ENCODE results near the gene INPP5F.

Gene INPP5F

GRCh38 chr10:119807960-119808697 is 82.3 kb downstream of the INPP5F start:
- H3K79me1 ChIP-seq (ENCODE audit: low read depth, low read length): no peaks in the 10 kb centered on the region
- no peak for DNase-seq (ENCODE audit: low spot score)
- H2BK120ac ChIP-seq (ENCODE audit: low read depth, low read length): no peak overlapping the region

GRCh38 chr10:119811122-119811521 is 85.3 kb downstream of the INPP5F start:
- H2BK5ac ChIP-seq (ENCODE audit: low read length): no peak overlapping the region
- WGBS, 2 donors (ENCODE audit: extremely low coverage in 2 of 2, insufficient read length in 2 of 2, insufficient replicate concordance in 1 of 2): no CpG with 5 or more reads among the region's 4 CpGs
- no peak for DNase-seq (ENCODE audit: low spot score)
- no peak overlapping the region for H2BK12ac ChIP-seq (ENCODE audit: low read length)
- H2AK5ac ChIP-seq (ENCODE audit: low read depth, low read length): no peak overlapping the region
- no peak overlapping the region for H3K14ac ChIP-seq (ENCODE audit: low read length)
- no peak overlapping the region for H3K4me3 ChIP-seq (ENCODE audit: low read length in 2 of 2)
- no peak overlapping the region for H4K91ac ChIP-seq (ENCODE audit: low read depth, low read length, poor library complexity)
- no peaks in the 10 kb centered on the region for H3K4me1 ChIP-seq (ENCODE audit: control insufficient read depth in 2 of 2, insufficient read depth in 1 of 2, low read depth in 1 of 2, low read length in 2 of 2)
- H2BK120ac ChIP-seq (ENCODE audit: low read depth, low read length): no peak overlapping the region
- H3K9me3 ChIP-seq (replicated peaks in 1 of 2; ENCODE audit: control insufficient read depth in 2 of 2, insufficient read depth in 1 of 2, low read depth in 1 of 2, low read length in 2 of 2): no peaks in the 10 kb centered on the region
- no peak overlapping the region for H3K23ac ChIP-seq (ENCODE audit: low read depth, low read length, poor library complexity)
- no peak overlapping the region for H4K8ac ChIP-seq (ENCODE audit: low read depth, low read length)
- H3K4ac ChIP-seq (ENCODE audit: low read length): no peak overlapping the region
- no peak overlapping the region for H3K9ac ChIP-seq (ENCODE audit: low read depth, low read length, poor library complexity)
- no peak overlapping the region for H3K18ac ChIP-seq (ENCODE audit: low read length)
- H3K27ac ChIP-seq (replicated peaks; ENCODE audit: low read length): no peak overlapping the region
- H3K4me2 ChIP-seq (ENCODE audit: insufficient read depth, low read length, poor library complexity, severe bottlenecking): no peak overlapping the region
- H3K36me3 ChIP-seq (replicated peaks in 1 of 2; ENCODE audit: control insufficient read depth in 2 of 2, insufficient read depth in 2 of 2, low read length in 2 of 2): peaks cover 4 to 90% of the 10 kb centered on the region in 2 donors
- H2AFZ ChIP-seq (ENCODE audit: low read length): no peak overlapping the region
- no peaks in the 10 kb centered on the region for H3K79me1 ChIP-seq (ENCODE audit: low read depth, low read length)
- H2BK15ac ChIP-seq (ENCODE audit: low read length): no peak overlapping the region
- H3K27me3 ChIP-seq (ENCODE audit: control insufficient read depth in 3 of 3, insufficient read depth in 3 of 3, low read depth in 1 of 3, low read length in 3 of 3): no peaks in the 10 kb centered on the region

More at GRCh38 chr10:119807960-119808697, 82.3 kb downstream of the INPP5F start:
- Histone ChIP-seq H2AFZ (ENCODE audit: low read length) (no peak overlapping the region), H2BK5ac (ENCODE audit: low read length) (no peak overlapping the region), H3K4me3 (ENCODE audit: low read length in 2 of 2) (no peak overlapping the region), H3K18ac (ENCODE audit: low read length) (no peak overlapping the region), H3K9ac (ENCODE audit: low read depth, low read length, poor library complexity) (no peak overlapping the region), H3K36me3 (replicated peaks in 1 of 2; ENCODE audit: control insufficient read depth in 2 of 2, insufficient read depth in 2 of 2, low read length in 2 of 2) (peaks cover 6 to 96% of the 10 kb centered on the region in 2 donors), H3K27me3 (ENCODE audit: control insufficient read depth in 3 of 3, insufficient read depth in 3 of 3, low read depth in 1 of 3, low read length in 3 of 3) (no peaks in the 10 kb centered on the region), H4K91ac (ENCODE audit: low read depth, low read length, poor library complexity) (no peak overlapping the region), H3K9me3 (replicated peaks in 1 of 2; ENCODE audit: control insufficient read depth in 2 of 2, insufficient read depth in 1 of 2, low read depth in 1 of 2, low read length in 2 of 2) (no peaks in the 10 kb centered on the region), H2AK5ac (ENCODE audit: low read depth, low read length) (no peak overlapping the region), H3K23ac (ENCODE audit: low read depth, low read length, poor library complexity) (no peak overlapping the region), H2BK15ac (ENCODE audit: low read length) (no peak overlapping the region), H3K4ac (ENCODE audit: low read length) (no peak overlapping the region), H3K14ac (ENCODE audit: low read length) (no peak overlapping the region), H2BK12ac (ENCODE audit: low read length) (no peak overlapping the region), H4K8ac (ENCODE audit: low read depth, low read length) (no peak overlapping the region), H3K4me1 (ENCODE audit: control insufficient read depth in 2 of 2, insufficient read depth in 1 of 2, low read depth in 1 of 2, low read length in 2 of 2) (peaks cover 0 to 3% of the 10 kb centered on the region in 2 donors), H3K27ac (replicated peaks; ENCODE audit: low read length) (no peak overlapping the region), H3K4me2 (ENCODE audit: insufficient read depth, low read length, poor library complexity, severe bottlenecking) (no peak overlapping the region)
- no CpG with 5 or more reads among the region's 3 CpGs for WGBS, 2 donors (ENCODE audit: extremely low coverage in 2 of 2, insufficient read length in 2 of 2, insufficient replicate concordance in 1 of 2)

- H3K9ac ChIP-seq (ENCODE audit: low read depth, low read length, poor library complexity): no peak overlapping the region
- H4K91ac ChIP-seq (ENCODE audit: low read depth, low read length, poor library complexity): no peak overlapping the region
- H2BK120ac ChIP-seq (ENCODE audit: low read depth, low read length): no peak overlapping the region
- H2BK12ac ChIP-seq (ENCODE audit: low read length): no peak overlapping the region
- no peaks in the 10 kb centered on the region for H3K4me1 ChIP-seq (ENCODE audit: control insufficient read depth in 2 of 2, insufficient read depth in 1 of 2, low read depth in 1 of 2, low read length in 2 of 2)
- no peak overlapping the region for H3K4me2 ChIP-seq (ENCODE audit: insufficient read depth, low read length, poor library complexity, severe bottlenecking)
- no peak overlapping the region for H4K8ac ChIP-seq (ENCODE audit: low read depth, low read length)
- no peak overlapping the region for H3K14ac ChIP-seq (ENCODE audit: low read length)
- no peaks in the 10 kb centered on the region for H3K79me1 ChIP-seq (ENCODE audit: low read depth, low read length)
- H3K27me3 ChIP-seq (ENCODE audit: control insufficient read depth in 3 of 3, insufficient read depth in 3 of 3, low read depth in 1 of 3, low read length in 3 of 3): no peaks in the 10 kb centered on the region
- peaks cover 4 to 90% of the 10 kb centered on the region in 2 donors for H3K36me3 ChIP-seq (replicated peaks in 1 of 2; ENCODE audit: control insufficient read depth in 2 of 2, insufficient read depth in 2 of 2, low read length in 2 of 2)
- no peak overlapping the region for H3K4ac ChIP-seq (ENCODE audit: low read length)
- no peak overlapping the region for H3K23ac ChIP-seq (ENCODE audit: low read depth, low read length, poor library complexity)
- no peak overlapping the region for H3K27ac ChIP-seq (replicated peaks; ENCODE audit: low read length)
- H2BK5ac ChIP-seq (ENCODE audit: low read length): no peak overlapping the region
- no peak overlapping the region for H3K4me3 ChIP-seq (ENCODE audit: low read length in 2 of 2)
- H2BK15ac ChIP-seq (ENCODE audit: low read length): no peak overlapping the region
- no peak overlapping the region for H2AK5ac ChIP-seq (ENCODE audit: low read depth, low read length)
- H3K9me3 ChIP-seq (replicated peaks in 1 of 2; ENCODE audit: control insufficient read depth in 2 of 2, insufficient read depth in 1 of 2, low read depth in 1 of 2, low read length in 2 of 2): peaks cover 0 to 6% of the 10 kb centered on the region in 2 donors
- no peak overlapping the region for H2AFZ ChIP-seq (ENCODE audit: low read length)
- DNase-seq (ENCODE audit: low spot score): no peak
- no peak overlapping the region for H3K18ac ChIP-seq (ENCODE audit: low read length)
Observed at GRCh38 chr10:119812684-119813083, 86.8 kb downstream of the INPP5F start.

GRCh38 chr10:119815671-119816070 is 89.8 kb downstream of the INPP5F start:
- Histone ChIP-seq H3K27ac (replicated peaks; ENCODE audit: low read length) (no peak overlapping the region), H3K18ac (ENCODE audit: low read length) (no peak overlapping the region), H3K4me2 (ENCODE audit: insufficient read depth, low read length, poor library complexity, severe bottlenecking) (no peak overlapping the region), H2BK5ac (ENCODE audit: low read length) (no peak overlapping the region), H2BK15ac (ENCODE audit: low read length) (no peak overlapping the region), H2BK12ac (ENCODE audit: low read length) (no peak overlapping the region), H3K9me3 (replicated peaks in 1 of 2; ENCODE audit: control insufficient read depth in 2 of 2, insufficient read depth in 1 of 2, low read depth in 1 of 2, low read length in 2 of 2) (peaks cover 2 to 12% of the 10 kb centered on the region in 2 donors), H2BK120ac (ENCODE audit: low read depth, low read length) (no peak overlapping the region), H3K27me3 (ENCODE audit: control insufficient read depth in 3 of 3, insufficient read depth in 3 of 3, low read depth in 1 of 3, low read length in 3 of 3) (no peaks in the 10 kb centered on the region), H4K8ac (ENCODE audit: low read depth, low read length) (no peak overlapping the region), H2AFZ (ENCODE audit: low read length) (no peak overlapping the region), H3K79me1 (ENCODE audit: low read depth, low read length) (no peaks in the 10 kb centered on the region), H3K14ac (ENCODE audit: low read length) (no peak overlapping the region), H3K9ac (ENCODE audit: low read depth, low read length, poor library complexity) (no peak overlapping the region), H2AK5ac (ENCODE audit: low read depth, low read length) (no peak overlapping the region), H3K4me1 (ENCODE audit: control insufficient read depth in 2 of 2, insufficient read depth in 1 of 2, low read depth in 1 of 2, low read length in 2 of 2) (peaks cover 5 to 7% of the 10 kb centered on the region in 2 donors), H3K4me3 (ENCODE audit: low read length in 2 of 2) (no peak overlapping the region), H4K91ac (ENCODE audit: low read depth, low read length, poor library complexity) (no peak overlapping the region), H3K36me3 (replicated peaks in 1 of 2; ENCODE audit: control insufficient read depth in 2 of 2, insufficient read depth in 2 of 2, low read length in 2 of 2) (peaks cover 2 to 80% of the 10 kb centered on the region in 2 donors), H3K23ac (ENCODE audit: low read depth, low read length, poor library complexity) (no peak overlapping the region), H3K4ac (ENCODE audit: low read length) (no peak overlapping the region)
- no peak for DNase-seq (ENCODE audit: low spot score)
- WGBS, 2 donors (ENCODE audit: extremely low coverage in 2 of 2, insufficient read length in 2 of 2, insufficient replicate concordance in 1 of 2): no CpG with 5 or more reads among the region's 7 CpGs
